Spleen (tissue), 7 donors: ENCODE measurements around the gene SH3BP5L.

Experiments used
- POLR2A ChIP-seq, 3 donors: fragments of 450-650 bp; IDR thresholded peaks; one replicate each; pipeline ENCODE4 v1.5.1; 2017; ENCODE audit warnings: antibody characterized with exemption in 3 of 3, mild to moderate bottlenecking in 1 of 3
- TF ChIP-seq, protein P1 (sequence below), 11 experiments: fragments of 200-600 bp in 7 of 11; fragments of 450-650 bp in 4 of 11; sonication (generic) in 4 of 11; IDR thresholded peaks in 8 of 11; conservative IDR thresholded peaks in 3 of 11; 1 replicate in 7 of 11; 2 replicates in 4 of 11; pipeline versions ENCODE4 v1.4.0 to v1.8.0; 2016 to 2021; ENCODE audit warnings: antibody characterized with exemption in 11 of 11, inconsistent platforms in 4 of 11, mild to moderate bottlenecking in 1 of 11
- donor health status: DM: no; HTN: no; CAD: no; lungs with moderate emphysema.
- donor health status: DM: no; HTN: no; CAD: no.
- donor health status: DM: no; HTN: no; CAD: no.

DNA sequence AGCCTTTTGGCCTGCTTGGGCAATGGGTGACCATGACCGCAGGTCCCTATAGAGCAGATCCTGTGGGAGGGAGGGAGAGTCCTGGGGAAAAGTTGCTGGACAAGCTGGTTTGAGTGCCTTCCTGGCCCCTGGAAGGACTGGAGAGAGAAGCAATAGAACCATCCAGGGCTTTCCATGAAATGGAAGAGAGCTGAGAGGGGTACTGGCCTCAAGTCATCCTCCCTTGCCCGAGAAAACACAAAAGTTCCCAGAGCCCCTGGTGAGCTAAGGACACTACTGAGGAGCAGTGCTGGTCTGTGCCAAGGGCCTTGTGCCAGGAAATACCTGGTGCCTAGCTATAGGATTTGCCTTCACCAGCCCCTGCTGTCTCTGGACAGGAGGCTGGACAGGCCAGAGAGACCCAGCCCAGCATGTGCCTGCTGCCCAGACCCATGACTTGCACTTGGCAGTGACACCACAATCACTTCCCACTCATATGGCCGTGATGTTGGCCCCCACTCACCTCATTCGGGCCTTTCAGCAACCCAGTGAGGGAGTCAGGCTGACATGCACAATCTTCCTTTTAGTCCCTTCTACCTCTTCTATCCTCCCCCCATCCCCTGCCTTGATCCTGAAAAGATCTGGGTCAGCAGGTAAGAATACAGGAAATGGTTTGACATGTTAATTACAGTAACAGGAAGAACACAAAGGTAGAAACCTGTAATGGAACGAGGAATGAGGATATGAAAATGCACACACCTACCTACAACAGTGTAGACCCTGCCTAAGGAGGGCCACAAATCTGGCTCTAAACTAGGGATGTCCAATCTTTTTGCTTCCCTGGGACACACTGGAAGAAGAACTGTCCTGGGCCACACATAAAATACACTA, 7.0 kb downstream of the SH3BP5L start:
- TF ChIP-seq, protein P1, sequence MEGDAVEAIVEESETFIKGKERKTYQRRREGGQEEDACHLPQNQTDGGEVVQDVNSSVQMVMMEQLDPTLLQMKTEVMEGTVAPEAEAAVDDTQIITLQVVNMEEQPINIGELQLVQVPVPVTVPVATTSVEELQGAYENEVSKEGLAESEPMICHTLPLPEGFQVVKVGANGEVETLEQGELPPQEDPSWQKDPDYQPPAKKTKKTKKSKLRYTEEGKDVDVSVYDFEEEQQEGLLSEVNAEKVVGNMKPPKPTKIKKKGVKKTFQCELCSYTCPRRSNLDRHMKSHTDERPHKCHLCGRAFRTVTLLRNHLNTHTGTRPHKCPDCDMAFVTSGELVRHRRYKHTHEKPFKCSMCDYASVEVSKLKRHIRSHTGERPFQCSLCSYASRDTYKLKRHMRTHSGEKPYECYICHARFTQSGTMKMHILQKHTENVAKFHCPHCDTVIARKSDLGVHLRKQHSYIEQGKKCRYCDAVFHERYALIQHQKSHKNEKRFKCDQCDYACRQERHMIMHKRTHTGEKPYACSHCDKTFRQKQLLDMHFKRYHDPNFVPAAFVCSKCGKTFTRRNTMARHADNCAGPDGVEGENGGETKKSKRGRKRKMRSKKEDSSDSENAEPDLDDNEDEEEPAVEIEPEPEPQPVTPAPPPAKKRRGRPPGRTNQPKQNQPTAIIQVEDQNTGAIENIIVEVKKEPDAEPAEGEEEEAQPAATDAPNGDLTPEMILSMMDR (IDR thresholded peaks at IDR 0.05 in 8 of 11, conservative IDR thresholded peaks at IDR 0.05 in 3 of 11): no peak
- no peak for TF ChIP-seq POLR2A (IDR thresholded peaks at IDR 0.05)
